ENCODE measurements around the gene NCOA4.

Gene NCOA4

GRCh38 chr10:46018453-46019176, 11.8 kb downstream of the NCOA4 start:
- TF ChIP-seq CTCF (IDR thresholded peaks at IDR 0.05; ENCODE audit: insufficient read depth, missing control alignments) = no peak
- no peak for FAIRE-seq
- DNase-seq (ENCODE audit: insufficient read length, low spot score) = no peak

GRCh38 chr10:46017733-46018132, 12.7 kb downstream of the NCOA4 start:
- TF ChIP-seq CTCF (IDR thresholded peaks at IDR 0.05; ENCODE audit: insufficient read depth, missing control alignments) = no peak
- no peak for FAIRE-seq
- DNase-seq (ENCODE audit: insufficient read length, low spot score) = no peak

GRCh38 chr10:46016811-46017210, 13.6 kb downstream of the NCOA4 start:
- no peak for DNase-seq (ENCODE audit: insufficient read length, low spot score)
- FAIRE-seq = no peak
- no peak for TF ChIP-seq CTCF (IDR thresholded peaks at IDR 0.05; ENCODE audit: insufficient read depth, missing control alignments)

- FAIRE-seq (no peak), DNase-seq (ENCODE audit: insufficient read length, low spot score) (no peak)
- TF ChIP-seq CTCF (IDR thresholded peaks at IDR 0.05; ENCODE audit: insufficient read depth, missing control alignments) = no peak
Measured at GRCh38 chr10:46016190-46016589, 14.2 kb downstream of the NCOA4 start.

GRCh38 chr10:46014683-46015405, 15.6 kb downstream of the NCOA4 start:
- DNase-seq (ENCODE audit: insufficient read length, low spot score) = no peak
- no peak for TF ChIP-seq CTCF (IDR thresholded peaks at IDR 0.05; ENCODE audit: insufficient read depth, missing control alignments)
- FAIRE-seq = no peak

GRCh38 chr10:46014206-46014605, 16.2 kb downstream of the NCOA4 start:
- no peak for TF ChIP-seq CTCF (IDR thresholded peaks at IDR 0.05; ENCODE audit: insufficient read depth, missing control alignments)
- FAIRE-seq = no peak
- no peak for DNase-seq (ENCODE audit: insufficient read length, low spot score)

- no peak for DNase-seq (ENCODE audit: insufficient read length, low spot score)
- no peak for TF ChIP-seq CTCF (IDR thresholded peaks at IDR 0.05; ENCODE audit: insufficient read depth, missing control alignments)
- FAIRE-seq = no peak
Measured at GRCh38 chr10:46012746-46013145, 17.7 kb downstream of the NCOA4 start.
